Nephron progenitor cell (in vitro differentiated cells): ENCODE measurements around the gene TSPAN5.

ENCODE experiments used
- DNase-seq: peaks from one replicate; pipeline ENCODE4 v3.0.0; 2021
- H3K27ac Mint-ChIP-seq: 2 replicates; pipeline ENCODE4 v1.8.0; 2021; ENCODE audit warnings: mild to moderate bottlenecking, moderate library complexity, mixed read lengths
- H3K27me3 Mint-ChIP-seq: 2 replicates; pipeline ENCODE4 v1.8.0; 2021; ENCODE audit warnings: mild to moderate bottlenecking, low read depth, mixed read lengths; ENCODE audit not compliant: poor library complexity
- H3K36me3 Mint-ChIP-seq: 2 replicates; pipeline ENCODE4 v1.8.0; 2021; ENCODE audit warnings: low read depth, mixed read lengths
- H3K4me1 Mint-ChIP-seq: 2 replicates; pipeline ENCODE4 v1.8.0; 2021; ENCODE audit warnings: mixed read lengths
- H3K4me3 Mint-ChIP-seq: 2 replicates; pipeline ENCODE4 v1.8.0; 2021; ENCODE audit warnings: mild to moderate bottlenecking, moderate library complexity, mixed read lengths
- H3K9me3 Mint-ChIP-seq: 2 replicates; pipeline ENCODE4 v1.8.0; 2021; ENCODE audit warnings: mild to moderate bottlenecking, moderate library complexity, mixed read lengths
- CTCF ChIP-seq: fragments of 200-600 bp; sonication (generic); IDR thresholded peaks from 2 replicates; pipeline ENCODE4 v1.5.0; 2021; ENCODE audit warnings: antibody characterized with exemption

The TSPAN5 gene

GRCh38 chr4:98490251-98490650, 168.2 kb downstream of the TSPAN5 start:
- no peak for TF ChIP-seq CTCF
- H3K4me1 Mint-ChIP-seq: peaks cover 51% of the 10 kb centered on the region
- H3K4me3 Mint-ChIP-seq: no peak overlapping the region
- DNase-seq: no peak
- H3K36me3 Mint-ChIP-seq: peaks cover 20% of the 10 kb centered on the region
- H3K27ac Mint-ChIP-seq: no peak overlapping the region
- H3K9me3 Mint-ChIP-seq: peaks cover 7% of the 10 kb centered on the region
- peaks cover under 1% of the 10 kb centered on the region for H3K27me3 Mint-ChIP-seq

GRCh38 chr4:98485816-98486345, 172.5 kb downstream of the TSPAN5 start:
- DNase-seq: no peak
- no peak for TF ChIP-seq CTCF
- Mint-ChIP-seq H3K27me3 (peaks cover 3% of the 10 kb centered on the region), H3K36me3 (peaks cover 44% of the 10 kb centered on the region), H3K9me3 (peaks cover 7% of the 10 kb centered on the region), H3K4me3 (no peak overlapping the region), H3K4me1 (peaks cover 46% of the 10 kb centered on the region), H3K27ac (no peak overlapping the region)

- no peak for DNase-seq
- peaks cover 3% of the 10 kb centered on the region for H3K27me3 Mint-ChIP-seq
- H3K27ac Mint-ChIP-seq: peak overlapping the region; percentile 14
- peaks cover under 1% of the 10 kb centered on the region for H3K9me3 Mint-ChIP-seq
- H3K4me3 Mint-ChIP-seq: no peak overlapping the region
- peaks cover 48% of the 10 kb centered on the region for H3K36me3 Mint-ChIP-seq
- peaks cover 41% of the 10 kb centered on the region for H3K4me1 Mint-ChIP-seq
- TF ChIP-seq CTCF: no peak
These were observed 174.4 kb downstream of the TSPAN5 start for GRCh38 chr4:98484031-98484430.

GRCh38 chr4:98482847-98483806, 175.3 kb downstream of the TSPAN5 start:
- peaks cover 49% of the 10 kb centered on the region for H3K36me3 Mint-ChIP-seq
- no peaks in the 10 kb centered on the region for H3K9me3 Mint-ChIP-seq
- no peak for DNase-seq
- TF ChIP-seq CTCF: no peak
- peaks cover 38% of the 10 kb centered on the region for H3K4me1 Mint-ChIP-seq
- no peak overlapping the region for H3K27ac Mint-ChIP-seq
- peaks cover 3% of the 10 kb centered on the region for H3K27me3 Mint-ChIP-seq
- H3K4me3 Mint-ChIP-seq: no peak overlapping the region

- Mint-ChIP-seq H3K36me3 (peaks cover 52% of the 10 kb centered on the region), H3K9me3 (no peaks in the 10 kb centered on the region), H3K27ac (no peak overlapping the region), H3K27me3 (peaks cover 3% of the 10 kb centered on the region), H3K4me1 (peaks cover 32% of the 10 kb centered on the region), H3K4me3 (no peak overlapping the region)
- DNase-seq: no peak
- TF ChIP-seq CTCF: no peak
These were observed 175.9 kb downstream of the TSPAN5 start for GRCh38 chr4:98482503-98482846.
